SW 1271 (cell line): ENCODE results near the gene MYOCD.

Experiments
- DNase-seq, 2 experiments: peaks; one replicate each; lab custom pipeline; 2025; lab: John Stamatoyannopoulos, UW

MYOCD gene

DNA sequence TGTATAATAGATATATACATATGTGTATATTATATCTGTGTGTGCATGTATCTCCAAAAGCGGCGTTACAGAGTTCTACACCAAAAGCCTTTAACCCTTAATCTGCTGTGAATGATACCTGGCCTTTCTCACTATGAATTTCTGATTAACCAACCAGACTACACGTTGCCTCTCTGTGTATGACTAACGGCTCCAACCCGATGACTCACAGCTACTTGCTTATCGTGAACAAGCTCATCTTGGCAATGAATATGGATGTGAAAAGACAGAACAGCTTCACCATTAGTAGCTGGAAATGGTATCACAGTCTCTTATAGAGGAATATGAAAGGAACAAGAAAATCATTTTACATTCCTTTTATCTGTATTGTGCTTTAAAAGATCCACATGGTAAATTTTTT lies 99.9 kb downstream of the MYOCD start:
- peak in 1 of 2 experiments; percentile 2 for DNase-seq

DNA sequence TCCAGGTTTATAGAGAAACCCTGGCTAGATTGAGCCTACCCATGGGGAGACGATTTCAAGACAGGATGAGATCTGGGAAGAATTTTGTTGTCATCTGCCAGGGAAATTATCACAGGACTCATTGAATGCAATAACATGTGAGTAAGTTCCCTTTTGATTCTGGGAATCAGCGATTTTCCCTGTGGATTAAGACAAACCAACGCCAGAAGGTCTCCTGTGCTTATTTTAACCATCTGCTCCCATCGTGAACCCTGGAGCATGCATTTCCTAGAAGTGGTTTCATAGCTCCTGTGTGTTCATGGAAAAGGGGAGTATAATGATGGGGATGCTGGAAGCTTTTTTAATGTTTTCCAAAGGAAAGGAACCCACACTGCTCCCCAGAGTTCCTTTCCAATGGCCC lies 102.6 kb downstream of the MYOCD start:
- no peak for DNase-seq

DNA sequence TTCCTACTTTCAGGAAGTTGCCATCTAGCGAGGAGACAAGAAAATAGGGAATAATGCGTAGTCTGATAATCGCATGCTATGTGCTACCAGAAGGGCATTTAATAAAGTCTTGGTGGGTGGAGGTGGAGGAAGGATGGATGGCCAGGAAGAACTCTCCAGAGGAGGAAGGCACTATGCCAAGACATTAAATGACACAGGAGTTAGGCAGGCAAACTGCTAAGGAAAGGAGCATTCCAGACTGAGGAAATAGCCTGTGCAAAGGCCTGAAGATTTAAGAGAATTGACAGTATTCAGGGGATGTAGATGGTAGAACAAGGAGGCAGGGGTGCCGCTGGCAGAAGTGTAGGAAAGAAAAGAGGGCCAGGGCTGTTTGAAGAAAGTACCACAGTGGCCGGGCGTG lies 104.3 kb downstream of the MYOCD start:
- DNase-seq: no peak

DNA sequence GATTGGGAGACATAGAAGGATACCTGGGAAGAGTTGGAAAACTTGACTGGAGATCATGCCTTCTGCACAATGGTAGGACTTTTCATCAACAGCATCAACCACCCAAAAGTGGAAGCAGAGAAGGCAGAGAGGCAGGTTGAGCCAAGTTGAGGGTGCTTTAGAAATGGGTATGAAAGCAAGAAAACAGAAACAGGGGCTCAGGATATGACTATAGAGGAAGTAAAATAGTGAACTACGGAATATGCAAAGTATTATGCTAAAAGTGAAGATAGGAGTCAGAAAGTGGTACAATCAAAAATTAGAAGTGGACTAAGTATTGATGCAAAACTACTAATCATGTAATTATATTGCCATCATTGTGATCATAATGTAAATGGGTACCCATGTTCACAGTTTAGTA lies 107.5 kb downstream of the MYOCD start:
- DNase-seq: no peak

DNA sequence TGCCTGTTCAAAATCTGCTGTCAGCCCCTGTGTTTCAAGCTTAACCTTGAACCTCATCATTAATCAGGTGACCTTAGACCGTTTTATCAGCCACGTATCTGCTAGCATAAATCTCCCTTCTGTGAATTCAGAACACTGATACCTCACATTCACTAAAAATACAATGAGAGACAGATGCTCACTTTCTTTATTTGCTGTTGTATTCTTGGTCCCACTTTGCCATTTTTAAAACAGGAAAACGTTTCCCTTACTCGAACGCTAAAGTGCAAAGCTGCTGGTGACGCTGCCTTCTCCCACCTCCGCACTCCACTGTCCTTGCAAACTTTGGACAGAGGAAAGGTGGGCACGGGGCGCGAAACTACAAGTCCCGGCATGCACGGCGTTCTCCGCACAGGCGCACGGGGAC lies 123.4 kb downstream of the MYOCD start:
- peak in 1 of 2 experiments; percentile 37 for DNase-seq

DNA sequence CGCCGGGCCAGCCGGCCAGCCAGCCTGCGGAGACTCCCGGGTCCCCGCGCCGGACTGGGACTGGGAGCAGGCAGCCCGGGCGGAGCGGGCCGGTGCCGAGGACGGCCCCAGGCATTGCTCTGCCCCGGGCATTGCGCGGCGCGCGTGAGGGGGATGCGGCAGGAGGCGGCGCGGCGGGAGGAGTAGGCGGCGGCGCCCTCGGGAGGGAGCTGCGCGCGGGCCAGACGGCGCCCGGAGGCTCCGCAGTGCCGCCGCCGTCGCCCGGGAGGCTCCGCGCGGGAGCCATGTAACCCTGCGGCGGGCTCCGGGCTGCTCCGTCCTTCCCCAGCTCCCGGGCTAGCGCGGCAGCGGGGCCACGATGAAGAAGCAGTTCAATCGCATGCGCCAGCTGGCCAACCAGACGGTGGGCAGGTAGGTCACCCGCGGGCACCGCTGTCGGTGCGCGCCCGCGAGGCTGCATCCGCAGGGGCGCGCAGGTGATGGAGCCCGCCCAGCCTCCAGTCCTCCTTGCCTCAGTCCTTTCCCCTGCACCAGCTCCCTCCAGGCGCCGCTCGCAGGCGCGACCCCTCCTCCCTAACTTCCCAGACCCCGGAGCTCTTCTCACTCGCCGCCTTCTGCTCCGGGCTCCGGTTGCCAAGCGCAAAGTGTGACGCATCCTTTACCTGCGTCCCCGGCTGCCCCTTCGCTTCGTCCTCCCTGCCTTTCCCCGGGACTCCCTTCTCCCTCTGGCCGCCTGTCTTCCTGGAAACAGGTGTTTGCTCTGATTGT lies 124.0 kb downstream of the MYOCD start, which contains the start of gene ARHGAP44:
Gene ARHGAP44 (plus strand): TSS at position 18 of the 768 bp plus-strand sequence. CDS start 341 bp downstream, at position 359.
- DNase-seq: peak in 1 of 2 experiments; percentile 6

DNA sequence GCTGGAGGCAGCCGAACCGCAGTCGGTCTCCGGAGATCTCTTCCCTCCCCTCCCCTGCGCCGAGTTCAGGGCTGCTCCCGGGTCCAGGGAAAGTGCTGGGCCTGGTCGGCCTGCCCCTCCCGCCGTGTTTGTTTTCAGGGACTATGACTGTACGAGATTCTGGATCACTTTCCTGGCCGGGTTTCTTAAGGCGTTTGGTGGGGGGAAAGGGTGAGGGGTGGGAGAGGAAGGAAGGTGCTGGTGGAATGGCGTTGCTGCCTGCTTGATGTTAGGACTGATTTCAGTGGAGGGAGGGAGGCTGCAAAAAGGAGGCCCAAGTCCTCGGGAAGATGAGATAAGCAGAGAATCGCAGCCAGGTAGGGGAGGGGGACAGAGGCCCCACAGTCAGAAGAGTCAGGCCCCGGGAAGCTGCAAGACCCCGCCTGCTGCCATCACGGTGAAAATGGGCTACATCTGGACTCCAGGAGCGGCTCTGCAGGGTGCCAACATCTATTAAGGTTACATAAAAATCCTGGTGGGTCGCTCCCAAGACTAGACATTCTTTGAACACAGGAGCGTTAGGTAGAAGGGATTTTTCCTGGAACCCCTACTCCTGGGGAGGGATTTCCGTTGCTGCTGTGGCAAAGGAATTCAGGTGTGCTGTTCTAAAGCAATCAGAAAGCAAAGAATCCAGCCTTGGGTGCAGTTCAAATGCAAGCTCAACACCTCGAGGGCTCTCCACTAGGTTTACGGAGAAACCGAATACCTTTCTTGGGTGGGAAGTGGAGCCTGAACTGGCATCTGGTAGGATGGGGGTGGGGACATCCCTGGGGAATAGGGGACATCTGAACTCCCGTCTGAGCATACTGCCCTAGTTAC lies 124.8 kb downstream of the MYOCD start:
- no peak for DNase-seq

DNA sequence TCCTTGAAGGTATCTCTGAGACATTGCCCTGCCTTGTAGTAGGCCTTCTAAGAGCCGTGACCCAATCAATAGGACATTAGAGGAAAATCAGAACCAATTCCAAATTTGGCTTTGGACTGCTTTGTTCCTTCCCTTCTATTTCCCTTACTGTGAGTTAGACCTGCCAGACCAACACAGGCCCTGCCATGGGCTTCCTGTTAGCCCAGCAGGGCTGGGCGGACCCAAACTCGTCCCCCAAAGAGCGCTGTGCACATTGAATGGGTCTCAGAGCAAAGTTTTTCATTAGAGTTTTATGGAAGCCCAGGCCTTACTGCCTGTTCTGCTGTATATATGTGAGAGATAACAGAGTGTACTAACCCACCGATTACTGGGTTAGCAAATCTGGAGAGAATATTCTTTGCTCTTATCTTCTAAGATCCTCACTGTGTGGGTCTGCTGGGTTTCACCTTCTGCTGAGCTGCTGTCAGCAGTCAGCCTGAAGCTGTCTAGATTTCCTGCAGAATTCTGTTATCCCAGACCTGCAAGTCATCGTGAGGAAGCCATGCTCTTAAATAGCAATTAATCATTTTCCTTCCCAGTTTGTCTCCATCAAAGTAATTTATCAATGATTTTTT lies 129.3 kb downstream of the MYOCD start:
- DNase-seq: no peak

DNA sequence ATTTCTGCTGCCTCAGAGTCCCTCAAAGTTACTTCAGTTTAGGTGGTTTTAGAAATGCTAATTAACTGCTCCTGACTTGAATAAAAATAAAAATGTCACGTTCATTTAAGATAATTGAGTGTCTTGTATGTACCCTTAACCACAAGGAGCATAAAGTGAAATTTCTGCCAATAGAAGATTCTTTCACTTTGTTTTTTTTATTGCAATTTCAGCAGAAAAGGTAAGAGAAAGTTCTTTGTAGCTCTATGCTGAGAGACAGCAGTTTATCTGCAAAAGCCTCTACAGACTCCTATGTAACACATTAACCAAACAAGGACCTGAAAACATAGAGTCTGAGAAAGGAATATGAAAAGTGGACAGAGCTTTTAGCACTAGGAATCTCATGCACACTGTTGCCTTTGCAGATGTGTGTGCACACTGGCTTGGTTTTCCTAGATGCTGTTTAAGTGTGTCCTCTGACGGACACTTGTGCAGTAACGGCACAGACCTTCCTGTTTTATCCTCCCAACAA lies 135.2 kb downstream of the MYOCD start:
- no peak for DNase-seq

DNA sequence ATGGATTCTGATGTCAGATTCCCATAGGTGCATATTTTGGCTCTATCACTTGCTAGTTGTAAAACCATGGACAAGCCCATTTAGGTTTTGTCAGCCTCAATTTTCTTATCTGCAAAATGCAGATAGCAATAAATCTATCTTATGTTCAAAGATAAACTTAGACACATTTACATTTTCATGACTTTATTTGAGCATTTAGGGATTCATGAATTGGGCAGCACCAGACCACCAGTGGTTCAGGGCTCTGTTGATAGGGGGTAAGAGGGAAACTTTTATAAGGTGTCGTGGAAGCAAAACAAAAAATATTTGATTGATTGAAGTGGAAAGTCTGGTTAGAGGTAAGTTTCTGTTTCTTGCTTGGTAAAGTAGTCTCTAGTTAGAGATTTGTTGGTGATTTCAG lies 140.9 kb downstream of the MYOCD start:
- no peak for DNase-seq

DNA sequence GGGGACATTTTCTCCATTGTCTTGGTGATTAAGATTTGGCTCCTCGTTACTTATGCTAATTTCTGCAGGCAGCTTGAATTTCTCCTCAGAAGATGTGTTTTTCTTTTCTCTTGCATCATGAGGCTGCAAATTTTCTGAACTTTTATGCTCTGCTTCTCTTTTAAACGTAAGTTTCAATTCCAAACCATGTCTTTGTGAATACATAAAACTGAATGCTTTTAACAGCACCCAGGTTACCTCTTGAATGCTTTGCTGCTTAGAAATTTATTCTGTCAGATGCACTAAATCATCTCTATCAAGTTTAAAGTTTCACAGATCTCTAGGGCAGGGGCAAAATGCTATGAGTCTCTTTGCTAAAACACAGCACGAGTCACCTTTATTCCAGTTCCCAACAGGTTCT lies 143.0 kb downstream of the MYOCD start:
- no peak for DNase-seq

DNA sequence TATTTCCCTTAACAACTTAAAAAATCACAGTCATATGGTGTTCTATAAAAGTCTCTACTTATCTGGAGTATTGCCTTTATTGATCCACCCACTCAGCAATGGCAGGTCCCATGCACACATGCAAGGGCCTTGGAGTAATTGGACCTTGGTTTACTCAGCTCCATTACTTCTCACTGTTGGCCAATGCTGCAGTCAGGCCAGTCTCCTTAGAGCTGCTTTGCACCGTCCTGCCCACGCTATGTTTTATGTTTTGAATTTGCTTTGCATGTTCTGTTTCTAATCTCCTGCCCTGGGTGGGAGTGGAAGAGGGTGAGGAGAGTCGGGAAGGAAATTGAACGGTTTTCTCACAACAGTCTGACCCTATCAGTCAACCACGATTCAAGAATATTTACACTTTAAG lies 147.2 kb downstream of the MYOCD start:
- no peak for DNase-seq

DNA sequence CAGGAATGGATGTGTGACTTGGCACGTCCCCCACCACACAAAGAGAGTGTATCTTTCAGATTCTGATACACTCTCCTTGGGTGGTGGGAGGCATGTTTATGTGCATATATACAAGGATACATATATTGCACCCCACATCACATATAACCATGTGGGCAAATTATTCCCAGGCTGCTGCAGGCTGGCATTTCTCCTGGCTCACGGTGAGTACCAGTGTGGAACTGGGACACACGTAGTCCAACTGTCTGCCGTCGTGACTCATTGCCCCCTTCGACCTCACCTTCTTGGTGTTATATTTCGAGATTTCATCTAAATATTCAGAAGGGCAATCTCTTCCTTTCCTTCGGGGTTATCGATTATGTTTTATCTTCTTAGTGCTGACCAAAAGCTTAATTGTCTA lies 148.0 kb downstream of the MYOCD start:
- no peak for DNase-seq

DNA sequence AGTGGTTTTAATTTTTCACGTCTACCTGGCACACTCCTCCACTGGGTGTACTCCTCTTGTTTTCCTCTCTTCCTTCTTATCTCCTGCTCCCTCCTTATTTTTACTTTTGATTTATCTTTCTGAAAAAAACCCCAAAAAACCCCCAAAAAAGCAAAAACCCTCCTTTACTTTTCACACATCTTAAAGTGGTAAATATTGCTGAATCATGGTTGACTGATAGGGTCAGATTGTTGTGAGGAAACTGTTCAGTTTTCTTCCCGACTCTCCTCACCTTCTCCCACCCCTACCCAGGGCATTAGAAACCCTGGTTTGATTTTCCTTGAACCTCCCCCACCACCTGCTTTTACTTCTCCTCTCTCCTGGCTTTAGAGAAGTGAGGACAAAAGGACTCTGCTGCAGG lies 149.0 kb downstream of the MYOCD start:
- DNase-seq: no peak

DNA sequence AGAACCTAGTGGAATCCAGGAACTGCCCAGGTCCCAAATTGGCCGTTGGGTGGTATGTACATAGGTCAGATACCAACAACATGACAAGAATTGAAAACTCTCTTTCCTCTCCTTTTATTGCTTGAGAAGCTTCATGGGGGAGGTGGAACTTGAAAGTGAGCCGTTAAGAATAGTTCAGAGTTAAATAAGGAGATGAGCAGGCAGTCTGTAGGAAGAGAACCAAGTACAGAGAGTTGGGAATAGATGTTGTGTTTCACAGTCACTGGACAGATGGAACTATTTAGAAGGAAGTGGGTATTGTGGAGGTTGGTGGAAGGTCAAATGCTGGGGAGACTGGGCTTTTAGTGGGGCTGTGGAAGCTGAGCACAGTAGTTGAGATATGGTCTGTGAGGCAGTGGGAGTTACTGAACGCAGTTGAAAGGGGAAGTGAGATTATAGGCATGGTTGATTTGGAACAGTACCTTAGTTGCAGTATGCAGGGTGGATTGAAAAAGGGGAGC lies 150.0 kb downstream of the MYOCD start:
- no peak for DNase-seq
